Pons (tissue), 1 donor: ENCODE measurements around the gene MRPL46.
"Not testable (repeated sequence)": the region's sequence is repeated elsewhere in the genome, so short reads cannot be mapped to it uniquely, and the experiment has no call there.

Experiments used
- DNase-seq: peaks from one replicate; pipeline ENCODE4 v3.0.0-alpha.2; 2016; ENCODE audit warnings: low spot score

MRPL46 gene

DNA sequence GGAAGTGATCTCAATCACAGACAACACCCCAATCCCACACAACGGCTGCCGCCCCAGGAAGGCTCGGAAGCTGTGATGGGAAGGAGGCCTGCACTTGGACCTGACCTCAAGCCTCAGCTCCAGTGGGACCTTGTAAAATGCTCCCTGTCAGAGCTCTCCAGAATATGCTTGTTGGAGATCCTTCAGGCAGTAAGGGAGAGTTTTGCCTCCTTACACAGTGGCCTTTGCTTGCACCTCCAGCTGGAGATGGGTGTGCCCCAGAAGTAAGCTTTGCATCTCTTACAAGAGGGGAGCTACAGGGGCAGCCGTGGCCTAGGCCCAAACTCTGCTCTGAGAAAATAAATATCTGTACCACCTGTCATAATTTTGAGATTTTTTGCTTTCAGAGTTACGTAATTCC is 10.7 kb upstream of the MRPL46 start:
- DNase-seq: no peak

DNA sequence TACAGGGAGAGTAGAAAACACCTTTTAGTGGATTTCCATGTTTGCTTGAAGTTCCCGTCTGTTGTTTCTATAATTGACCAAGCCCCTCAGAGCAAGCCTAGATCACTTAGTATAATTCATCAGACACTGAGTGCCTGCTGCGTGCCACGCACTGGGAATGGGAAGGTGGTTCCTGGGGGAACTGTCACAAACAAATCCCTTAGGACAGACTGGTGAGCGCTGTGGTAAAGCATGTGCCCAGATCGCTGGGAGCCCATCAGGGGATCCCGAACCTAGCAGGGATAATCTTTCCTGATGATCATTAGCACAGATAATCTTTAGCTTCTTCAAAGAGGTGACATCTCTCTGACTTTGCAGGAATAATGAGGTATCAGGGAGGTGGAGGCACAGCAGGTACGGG is 9.9 kb upstream of the MRPL46 start:
- no peak for DNase-seq

DNA sequence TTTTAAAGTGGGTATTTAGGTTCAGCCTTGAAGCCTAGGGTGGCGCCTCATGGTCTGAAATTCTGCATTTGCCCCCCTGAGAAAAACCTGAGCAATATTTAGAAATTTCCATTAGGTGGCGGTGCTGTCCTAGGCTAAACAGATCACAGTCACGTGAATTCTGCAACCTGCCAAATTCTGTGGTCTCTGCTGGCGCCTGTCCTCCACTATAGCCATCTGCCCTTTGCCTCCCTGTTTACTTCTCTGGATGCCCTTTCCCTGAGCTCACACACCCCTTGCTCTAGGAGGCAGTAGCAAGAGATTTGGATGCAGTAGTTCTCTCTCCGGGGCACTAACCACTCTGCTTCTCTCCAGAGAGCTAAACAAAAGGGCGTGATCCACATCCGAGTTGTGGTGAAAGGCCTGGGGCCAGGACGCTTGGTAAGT is 9.5 kb upstream of the MRPL46 start:
- peak; percentile 72 for DNase-seq

DNA sequence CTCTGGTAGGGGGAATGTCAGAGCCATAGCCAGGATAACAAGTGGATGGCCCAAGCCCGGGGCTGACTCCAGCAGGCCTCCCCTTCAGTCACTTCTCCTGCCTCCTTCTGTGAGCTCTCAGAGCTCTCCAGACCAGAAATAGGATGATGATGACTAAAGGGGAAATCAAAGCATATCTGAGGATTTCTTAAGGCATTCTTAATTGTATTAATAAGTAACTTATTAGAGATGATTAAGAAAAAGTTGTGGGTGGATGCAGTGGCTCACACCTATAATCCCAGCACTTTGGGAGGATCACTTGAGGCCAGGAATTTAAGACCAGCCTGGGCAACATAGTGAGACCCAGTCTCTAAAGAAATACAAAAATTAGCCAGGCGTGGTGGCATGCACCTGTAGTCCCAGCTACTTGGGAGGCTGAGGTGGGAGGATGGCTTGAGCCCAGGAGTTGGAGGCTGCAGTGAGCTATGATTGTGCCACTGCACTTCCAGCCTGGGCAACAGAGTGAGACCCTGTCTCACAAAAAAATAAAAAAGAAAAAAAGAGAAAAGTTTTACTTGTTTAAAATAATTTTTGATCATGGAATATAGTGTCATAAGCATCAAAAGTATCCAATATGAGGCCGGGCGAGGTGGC is 6.6 kb upstream of the MRPL46 start:
- DNase-seq: not testable (repeated sequence)

DNA sequence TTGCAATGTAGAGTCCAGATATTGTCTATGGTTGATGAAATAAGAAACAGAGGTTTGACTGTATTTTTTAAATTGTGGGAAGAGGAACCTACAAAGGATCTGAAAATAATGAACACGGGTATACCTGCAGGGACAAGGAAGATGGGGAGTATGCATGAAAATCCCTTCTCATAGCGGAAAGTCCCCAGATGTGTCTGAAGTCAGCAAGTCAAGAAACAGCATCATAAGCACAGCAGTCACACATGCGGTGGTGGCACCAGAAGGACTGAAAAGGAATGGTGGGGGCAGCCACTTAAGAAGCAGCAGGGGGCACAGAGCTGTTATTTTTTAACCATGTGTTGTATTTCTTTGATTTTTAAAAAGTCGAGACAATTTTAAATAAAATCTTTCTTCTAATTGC is 5.0 kb upstream of the MRPL46 start:
- DNase-seq: no peak

DNA sequence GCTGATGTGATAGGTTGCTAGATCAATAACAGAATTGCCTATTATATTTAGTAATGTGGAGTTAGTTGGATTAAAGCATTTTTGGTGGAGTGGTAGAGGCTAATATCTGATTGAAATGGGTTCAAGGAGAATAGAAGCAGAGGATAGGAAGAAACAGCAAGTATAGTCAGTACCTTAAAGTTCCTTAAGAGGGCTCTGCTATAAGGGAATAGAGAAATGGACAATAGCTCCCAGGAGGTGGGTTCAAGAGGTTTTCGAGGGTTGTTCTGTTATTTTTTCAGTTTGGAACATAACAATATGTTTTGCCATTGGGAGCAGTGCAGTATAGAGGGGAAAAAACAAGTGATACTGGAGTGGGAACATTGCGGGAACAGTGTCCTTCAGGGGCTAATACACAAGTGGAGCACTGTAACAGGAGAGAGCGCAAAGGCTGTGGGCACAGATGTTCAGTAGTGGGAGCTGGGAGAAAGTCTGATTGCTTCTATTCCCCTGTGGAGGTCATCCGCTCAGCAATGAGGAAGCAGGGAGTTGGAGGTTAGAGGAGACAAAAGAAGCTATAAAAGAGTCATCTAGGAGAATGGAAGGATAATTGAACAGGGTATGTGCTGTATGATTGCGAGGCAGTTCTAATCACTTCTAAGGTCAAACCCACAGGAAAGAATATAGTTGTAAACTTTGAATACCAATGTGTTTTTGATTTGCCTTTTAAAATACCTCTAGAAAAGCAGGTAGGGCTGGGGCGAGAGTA is 3.6 kb upstream of the MRPL46 start:
- DNase-seq: no peak

DNA sequence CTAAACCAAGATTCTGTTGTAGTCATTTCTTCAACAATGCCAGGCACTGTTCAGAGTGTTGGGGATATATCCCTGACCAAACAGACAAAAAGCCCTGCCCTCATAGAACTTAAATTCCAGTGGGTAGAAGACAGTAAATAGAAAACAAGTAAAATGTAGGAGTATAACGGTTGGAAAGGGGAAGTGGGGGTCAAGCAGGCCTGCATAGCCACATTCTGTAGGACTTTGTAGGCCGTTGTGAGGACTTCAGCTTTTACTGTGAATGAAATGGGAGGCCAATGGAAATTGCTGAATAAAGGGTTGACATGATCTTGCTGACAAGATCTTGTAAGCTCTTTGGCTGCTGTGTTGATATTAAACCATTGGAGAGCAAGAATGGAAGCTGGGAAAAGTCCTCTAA is 2.1 kb upstream of the MRPL46 start:
- no peak for DNase-seq

DNA sequence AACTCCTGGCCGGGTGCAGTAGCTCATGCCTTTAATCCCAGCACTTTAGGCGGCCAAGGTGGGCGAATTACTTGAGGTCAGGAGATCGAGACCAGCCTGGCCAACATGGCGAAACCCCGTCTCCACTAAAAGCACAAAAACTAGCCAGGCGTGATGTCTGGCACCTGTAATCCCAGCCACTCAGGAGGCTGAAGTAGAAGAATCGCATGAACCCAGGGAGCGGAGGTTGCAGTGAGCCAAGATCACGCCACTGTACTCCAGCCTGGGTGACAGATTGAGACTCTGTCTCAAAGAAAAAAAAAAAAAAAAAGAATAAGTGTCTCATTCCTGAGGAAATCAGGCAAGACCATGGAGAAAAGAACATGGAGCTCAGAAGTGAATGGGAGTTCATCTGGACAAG is 1.5 kb upstream of the MRPL46 start:
- DNase-seq: not testable (repeated sequence)

DNA sequence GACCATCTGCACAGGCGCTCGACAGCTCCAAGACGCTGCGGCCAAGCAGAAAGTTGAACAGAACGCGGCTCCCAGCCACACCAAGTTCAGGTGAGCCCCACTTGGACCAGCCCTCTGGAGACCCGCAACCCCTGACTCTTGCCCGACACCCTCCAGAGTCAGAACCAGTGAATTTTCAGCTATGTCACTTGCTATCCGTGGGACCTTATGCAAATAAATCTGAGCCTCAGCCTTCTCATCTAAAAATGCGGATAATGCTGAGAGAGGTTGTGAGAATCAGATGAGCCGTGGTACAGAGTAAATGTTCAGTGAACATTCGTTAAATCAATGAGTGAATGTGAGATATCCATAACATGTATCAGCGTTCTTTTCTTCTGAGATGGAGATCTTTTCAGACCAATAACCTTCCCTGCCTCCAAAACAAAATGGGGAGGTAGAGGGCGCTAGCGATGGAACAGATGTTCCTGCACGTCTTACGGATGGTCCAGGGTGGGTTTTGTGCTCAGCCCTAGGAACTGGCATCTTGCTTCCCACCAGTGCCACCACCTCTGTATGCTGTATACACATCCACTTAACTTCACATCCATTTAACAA is 844 bp upstream of the MRPL46 start:
- DNase-seq: peak; percentile 17

DNA sequence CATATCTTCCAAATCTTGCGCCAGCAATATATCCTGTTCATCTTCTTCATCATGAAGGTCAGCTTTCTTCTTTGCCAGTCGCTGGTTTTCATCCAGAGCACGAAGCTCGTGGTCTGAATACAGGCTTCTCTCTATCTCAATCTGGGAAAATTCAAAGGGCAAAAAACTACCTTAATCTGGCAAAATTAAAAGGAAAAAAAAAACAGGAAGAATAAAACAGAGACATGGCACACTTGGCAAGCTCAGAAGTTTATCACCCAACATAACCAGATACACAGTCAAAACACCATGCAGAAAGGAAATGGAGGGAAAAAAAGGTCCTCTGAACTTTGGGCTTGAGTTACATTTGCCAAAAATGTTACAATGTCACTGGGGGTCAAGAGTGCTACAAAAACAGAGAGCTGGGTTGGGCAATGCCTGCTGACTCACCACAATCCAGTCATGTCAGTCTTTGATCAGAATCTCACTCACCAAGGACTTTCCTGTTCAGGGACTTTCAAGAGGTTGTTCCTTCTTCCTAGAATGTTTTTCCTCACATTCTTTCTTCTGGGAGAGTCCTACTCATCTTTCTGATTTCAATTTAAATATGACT is 1.5 kb downstream of the MRPL46 start:
- DNase-seq: no peak

DNA sequence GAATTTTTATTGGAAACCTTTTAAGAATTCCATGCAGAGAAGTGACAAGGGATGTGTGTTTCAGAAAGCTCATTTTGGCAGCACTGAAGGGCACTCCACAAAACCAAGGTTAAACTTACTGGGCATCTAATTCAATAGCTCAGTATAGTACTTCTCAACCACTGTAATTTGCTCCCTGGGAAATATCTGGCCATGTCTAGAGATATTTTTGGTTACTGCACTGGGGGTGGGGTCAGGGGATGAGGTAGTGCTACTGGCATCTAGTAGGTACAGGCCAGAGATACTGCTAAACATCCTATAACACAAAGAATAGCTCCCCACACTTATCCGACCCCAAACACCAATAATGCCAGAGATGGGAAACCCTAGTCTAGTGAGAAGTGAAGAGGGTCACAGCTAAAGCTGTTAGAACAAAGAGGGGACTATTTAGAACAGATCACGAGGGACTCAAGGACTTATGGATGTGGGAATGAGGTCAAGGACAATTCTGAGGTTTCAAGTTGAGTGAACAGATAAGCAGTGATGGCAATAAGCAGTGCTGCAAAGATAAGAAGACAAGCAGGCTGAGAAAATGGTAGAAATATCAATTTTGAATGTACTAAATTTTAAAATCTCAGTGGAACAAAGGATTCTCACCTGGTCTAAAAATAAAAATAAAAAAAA is 3.2 kb downstream of the MRPL46 start:
- no peak for DNase-seq

DNA sequence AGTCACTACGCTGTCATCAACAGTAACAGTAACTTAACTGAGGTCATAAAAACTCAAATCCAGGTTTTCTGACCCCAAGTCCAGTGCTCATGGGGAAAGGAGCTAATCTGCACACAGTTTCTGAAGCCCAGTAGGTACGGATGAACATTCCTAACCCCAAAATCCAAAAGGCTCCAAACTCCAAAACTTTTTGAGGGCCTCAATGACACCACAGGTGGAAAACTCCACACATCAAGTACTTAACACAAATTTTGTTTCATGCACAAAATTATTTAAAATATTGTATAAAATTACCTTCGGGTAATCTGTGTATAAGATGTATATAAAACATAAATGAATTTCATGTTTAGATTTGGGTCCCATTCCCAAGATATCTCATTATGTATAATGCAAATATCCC is 10.5 kb downstream of the MRPL46 start:
- DNase-seq: no peak

DNA sequence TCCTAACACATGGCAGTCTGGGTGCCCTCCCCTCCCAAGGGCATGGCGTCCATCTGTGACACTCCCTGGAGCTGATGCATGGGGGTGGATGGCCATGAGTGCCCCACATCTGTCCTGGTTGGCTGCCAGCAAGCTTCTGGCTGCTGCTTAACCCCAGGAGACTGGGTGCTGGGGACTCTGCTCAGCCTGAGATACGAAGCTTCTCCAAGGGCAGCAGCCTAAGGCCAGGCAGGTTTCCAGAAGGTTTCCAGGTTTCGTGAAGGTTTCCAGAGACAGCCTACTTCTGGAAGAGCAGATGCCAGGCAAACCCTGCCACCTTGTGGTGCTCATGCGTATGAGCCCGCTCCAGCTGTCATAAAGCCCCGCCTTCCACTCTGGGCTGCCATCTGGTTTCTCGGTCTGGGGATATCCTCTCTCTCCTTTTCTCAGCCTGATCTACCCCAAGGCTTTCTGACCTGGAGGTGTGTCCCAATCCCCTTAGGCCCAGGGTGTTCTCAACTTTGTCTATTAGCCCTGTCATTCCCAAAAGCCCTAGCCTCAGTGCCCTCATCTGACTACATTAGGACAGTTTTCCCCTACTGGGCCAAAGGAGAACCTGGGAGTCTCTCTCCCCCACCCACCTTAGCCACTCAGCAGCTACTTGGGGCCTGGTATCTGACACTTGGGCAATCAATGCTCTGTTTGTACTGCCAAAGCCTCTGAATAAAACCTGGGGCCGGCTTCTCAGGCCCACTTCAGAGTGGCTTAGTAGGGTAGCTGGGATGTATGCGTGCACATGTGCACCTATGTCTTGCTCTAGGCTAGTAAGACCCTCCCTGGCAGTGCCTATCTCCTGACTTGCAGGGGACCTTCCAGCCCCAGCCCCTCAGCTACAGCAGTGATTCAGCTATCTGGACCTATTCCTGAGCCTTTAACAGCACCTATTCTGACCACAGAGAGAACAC is 12.0 kb downstream of the MRPL46 start:
- peak; percentile 59 for DNase-seq

DNA sequence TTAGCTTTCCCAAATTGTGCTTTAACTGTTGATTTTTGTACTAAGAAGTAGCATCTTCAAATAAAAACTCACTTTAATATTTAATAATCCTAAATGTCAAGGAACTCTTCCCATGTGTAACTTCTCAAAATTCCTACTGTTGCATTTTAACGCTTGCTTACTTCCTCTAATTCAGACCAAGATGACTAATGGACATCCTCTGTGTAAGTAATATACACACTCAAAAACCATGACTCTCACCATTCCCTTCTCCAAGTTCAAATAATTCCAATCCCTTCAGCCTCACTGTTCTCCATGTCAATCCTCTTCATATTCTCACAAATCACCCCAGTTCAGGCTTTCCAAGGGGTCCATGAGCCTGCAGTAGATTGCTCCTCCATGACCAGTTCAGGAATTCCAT is 13.0 kb downstream of the MRPL46 start:
- DNase-seq: no peak

DNA sequence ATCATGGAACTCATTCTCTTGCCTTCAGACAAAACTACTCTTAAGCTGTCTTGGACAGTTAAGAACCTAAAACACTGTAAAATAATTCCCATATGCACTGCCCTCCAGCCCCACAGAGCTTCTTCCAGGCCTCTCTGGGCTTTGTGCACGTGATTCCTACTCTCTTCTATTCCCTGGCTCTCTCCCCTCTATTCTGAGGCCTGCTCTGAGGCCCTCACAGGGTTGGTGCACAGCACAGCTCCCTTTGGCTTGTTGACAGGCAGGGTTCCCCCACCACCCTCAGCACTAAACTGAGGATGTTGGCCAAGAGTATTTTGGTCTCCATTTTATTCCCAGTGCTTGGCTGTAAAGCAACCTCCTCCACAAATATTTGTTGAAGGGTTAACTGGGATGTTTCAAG is 13.5 kb downstream of the MRPL46 start:
- DNase-seq: no peak

DNA sequence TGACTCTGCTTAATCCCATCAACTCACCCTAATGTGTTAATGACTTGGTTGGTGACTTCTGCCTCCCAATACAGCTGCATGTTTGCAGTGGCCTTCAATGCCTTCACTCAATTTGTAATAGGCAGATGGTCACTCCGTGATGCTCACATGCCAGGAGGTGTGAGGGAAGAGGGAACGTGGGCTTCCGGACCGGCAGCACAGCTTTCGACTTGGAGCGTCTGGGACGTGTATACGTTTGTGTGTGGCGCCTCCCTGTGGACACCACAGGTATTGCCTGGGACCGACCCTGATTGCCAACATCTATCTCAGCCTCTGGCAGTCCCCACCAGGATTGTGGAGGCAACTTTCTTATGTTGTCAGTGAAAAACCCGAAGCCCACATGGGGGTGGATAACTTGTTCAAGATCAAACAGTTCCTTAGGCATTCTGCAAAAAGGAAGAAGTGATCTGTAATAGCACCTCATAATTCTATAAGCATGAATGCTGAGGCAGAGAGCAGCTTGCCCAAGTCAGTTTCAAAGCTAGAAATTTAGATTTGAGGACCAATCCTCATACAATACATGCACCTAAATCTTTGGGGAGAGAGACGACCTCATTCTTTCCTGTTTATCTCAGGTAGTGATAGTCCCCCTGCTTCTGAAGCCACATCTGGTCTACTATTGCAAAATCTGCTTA is 16.9 kb downstream of the MRPL46 start:
- DNase-seq: peak; percentile 39

DNA sequence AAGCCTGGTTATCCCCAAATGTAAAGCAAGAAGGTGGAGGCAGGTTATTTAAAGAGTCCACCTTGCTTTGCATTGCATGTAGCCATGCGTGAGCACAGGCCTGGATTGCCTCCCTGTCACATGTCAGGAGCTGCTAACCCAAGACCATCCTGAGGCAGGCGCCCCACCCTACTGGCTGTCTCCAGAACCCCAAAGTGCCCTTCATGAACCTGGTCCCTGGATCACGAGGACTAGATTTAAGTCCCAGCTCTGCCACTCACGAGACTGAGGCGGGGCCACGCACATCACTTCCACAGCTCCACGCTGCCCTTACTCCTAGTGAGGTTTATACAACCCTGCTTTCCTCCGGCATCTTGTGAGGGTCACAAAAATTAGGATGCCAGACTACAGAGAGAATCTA is 17.6 kb downstream of the MRPL46 start:
- no peak for DNase-seq

DNA sequence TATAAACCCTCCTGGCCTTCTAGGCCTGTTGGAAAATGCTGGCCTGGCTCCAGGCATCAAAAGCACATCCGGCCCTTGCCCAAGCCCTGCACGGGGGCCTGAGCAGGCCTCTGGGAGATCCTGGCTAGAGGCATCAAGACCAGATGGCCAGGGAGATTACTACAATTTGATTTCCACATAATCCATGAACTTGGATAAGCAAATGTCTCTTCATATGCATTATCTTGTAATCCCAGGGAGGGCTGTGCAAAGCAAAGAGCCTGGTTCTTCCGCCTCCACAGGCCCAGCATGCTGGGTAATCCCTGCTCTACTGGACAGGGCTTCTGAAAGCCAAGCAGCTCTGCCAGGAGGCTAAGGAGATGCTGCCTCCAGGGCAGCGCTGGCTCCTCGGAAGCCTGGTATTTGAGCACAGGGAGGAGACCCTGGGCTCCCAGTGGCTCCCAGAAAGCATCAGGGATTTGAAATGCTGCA is 18.2 kb downstream of the MRPL46 start:
- no peak for DNase-seq

DNA sequence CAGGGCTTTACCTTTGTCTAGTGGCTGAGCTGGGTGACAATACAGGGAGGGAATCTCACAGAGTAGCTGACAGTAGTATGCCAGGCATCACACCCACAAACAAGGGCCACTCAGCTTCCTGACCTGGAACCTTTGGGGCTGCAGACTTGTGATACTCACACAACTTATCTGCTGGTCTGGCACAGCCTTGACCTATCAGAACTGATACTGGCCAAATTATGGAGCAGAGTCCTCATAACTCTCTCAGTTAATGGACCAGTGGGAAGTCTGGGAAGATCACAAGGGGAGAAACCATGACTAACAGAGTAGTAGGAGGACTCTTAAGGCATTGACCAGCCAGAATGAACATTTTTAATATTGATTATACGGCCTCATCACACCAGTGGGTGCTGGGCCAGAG is 19.4 kb downstream of the MRPL46 start:
- no peak for DNase-seq

DNA sequence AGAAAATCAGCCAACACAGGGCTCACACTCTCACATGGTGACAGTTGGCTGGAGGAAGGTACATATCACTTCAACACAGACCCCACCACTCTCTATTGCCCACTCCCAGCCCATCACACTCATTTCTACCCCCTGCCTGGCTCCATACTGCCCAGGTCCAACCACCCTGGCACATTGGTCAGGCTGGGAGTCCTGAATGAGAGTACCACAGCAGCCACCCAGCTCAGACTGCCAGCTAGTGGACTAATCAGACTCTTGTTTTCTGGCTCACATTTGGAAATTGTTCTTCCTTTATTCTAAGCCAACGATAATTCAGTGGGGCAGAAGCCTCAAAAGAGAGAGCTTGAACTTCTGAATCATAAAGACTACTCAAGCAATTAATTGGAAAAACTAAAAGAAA is 20.0 kb downstream of the MRPL46 start:
- DNase-seq: no peak
